ENCODE data around the gene CCDC88A.
"Not testable (repeated sequence)": the region's sequence is repeated elsewhere in the genome, so short reads cannot be mapped to it uniquely, and the experiment has no call there.

The CCDC88A gene

GRCh38 chr2:55403256-55403998 lies 16.2 kb downstream of the CCDC88A start:
- no peaks in the 10 kb centered on the region; the same call in 1 of the 2 replicates for H3K4me1 ChIP-seq (ENCODE audit: insufficient read depth, low read length)
- no peak overlapping the region for H3K9ac ChIP-seq (ENCODE audit: low read depth, low read length)
- no peaks in the 10 kb centered on the region for H3K27me3 ChIP-seq (ENCODE audit: insufficient read depth, low read length)
- no peak overlapping the region for H3K27ac ChIP-seq (ENCODE audit: low read depth, low read length)
- peaks cover 32% of the 10 kb centered on the region for H3K36me3 ChIP-seq (ENCODE audit: insufficient read depth, low read length)
- no peak overlapping the region for H3K4me3 ChIP-seq (ENCODE audit: low read length)
- no peaks in the 10 kb centered on the region for H3K9me3 ChIP-seq (ENCODE audit: insufficient read depth, low read depth, low read length)
- 96% methylated on average over 3 of the region's 4 CpGs for WGBS

GRCh38 chr2:55401124-55401523 lies 18.5 kb downstream of the CCDC88A start:
- Histone ChIP-seq H3K4me3 (ENCODE audit: low read length) (no peak overlapping the region), H3K27ac (ENCODE audit: low read depth, low read length) (no peak overlapping the region), H3K9ac (ENCODE audit: low read depth, low read length) (no peak overlapping the region), H3K27me3 (ENCODE audit: insufficient read depth, low read length) (no peaks in the 10 kb centered on the region), H3K9me3 (ENCODE audit: insufficient read depth, low read depth, low read length) (no peaks in the 10 kb centered on the region), H3K4me1 (ENCODE audit: insufficient read depth, low read length) (no peaks in the 10 kb centered on the region), H3K36me3 (ENCODE audit: insufficient read depth, low read length) (peaks cover 28% of the 10 kb centered on the region)
- WGBS: 100% methylated on average over 1 of the region's 1 CpG

GRCh38 chr2:55400332-55400731 lies 19.3 kb downstream of the CCDC88A start:
- no peaks in the 10 kb centered on the region for H3K4me1 ChIP-seq (ENCODE audit: insufficient read depth, low read length)
- no peak overlapping the region for H3K27ac ChIP-seq (ENCODE audit: low read depth, low read length)
- H3K9me3 ChIP-seq (ENCODE audit: insufficient read depth, low read depth, low read length): no peaks in the 10 kb centered on the region
- H3K27me3 ChIP-seq (ENCODE audit: insufficient read depth, low read length): no peaks in the 10 kb centered on the region
- H3K4me3 ChIP-seq (ENCODE audit: low read length): no peak overlapping the region
- H3K36me3 ChIP-seq (ENCODE audit: insufficient read depth, low read length): peaks cover 22% of the 10 kb centered on the region
- no peak overlapping the region for H3K9ac ChIP-seq (ENCODE audit: low read depth, low read length)
- WGBS: no CpG with 5 or more reads among the region's 2 CpGs

- Histone ChIP-seq H3K27me3 (ENCODE audit: insufficient read depth, low read length) (no peaks in the 10 kb centered on the region), H3K27ac (ENCODE audit: low read depth, low read length) (no peak overlapping the region), H3K4me3 (ENCODE audit: low read length) (no peak overlapping the region), H3K9me3 (ENCODE audit: insufficient read depth, low read depth, low read length) (no peaks in the 10 kb centered on the region), H3K36me3 (ENCODE audit: insufficient read depth, low read length) (peaks cover 17% of the 10 kb centered on the region), H3K4me1 (ENCODE audit: insufficient read depth, low read length) (no peaks in the 10 kb centered on the region), H3K9ac (ENCODE audit: low read depth, low read length) (no peak overlapping the region)
Observed at GRCh38 chr2:55399815-55400214, 19.8 kb downstream of the CCDC88A start.

- no peaks in the 10 kb centered on the region; the same call in 1 of the 2 replicates for H3K4me1 ChIP-seq (ENCODE audit: insufficient read depth, low read length)
- H3K36me3 ChIP-seq (ENCODE audit: insufficient read depth, low read length): peaks cover 10% of the 10 kb centered on the region
- H3K4me3 ChIP-seq (ENCODE audit: low read length): no peak overlapping the region
- H3K27me3 ChIP-seq (ENCODE audit: insufficient read depth, low read length): no peaks in the 10 kb centered on the region
- no peak overlapping the region for H3K9ac ChIP-seq (ENCODE audit: low read depth, low read length)
- no peaks in the 10 kb centered on the region; the same call in 1 of the 2 replicates for H3K9me3 ChIP-seq (ENCODE audit: insufficient read depth, low read depth, low read length)
- over 99% methylated on average over 2 of the region's 2 CpGs for WGBS
- H3K27ac ChIP-seq (ENCODE audit: low read depth, low read length): no peak overlapping the region
Observed at GRCh38 chr2:55395724-55396605, 23.7 kb downstream of the CCDC88A start.

GRCh38 chr2:55391615-55392242 lies 27.9 kb downstream of the CCDC88A start:
- Histone ChIP-seq H3K4me1 (ENCODE audit: insufficient read depth, low read length) (no peaks in the 10 kb centered on the region; the same call in 1 of the 2 replicates), H3K9me3 (ENCODE audit: insufficient read depth, low read depth, low read length) (no peaks in the 10 kb centered on the region; the same call in 1 of the 2 replicates), H3K27ac (ENCODE audit: low read depth, low read length) (no peak overlapping the region), H3K36me3 (ENCODE audit: insufficient read depth, low read length) (0 out of 2 replicates have a peak, but pooled peaks cover 4% of the 10 kb centered on the region), H3K9ac (ENCODE audit: low read depth, low read length) (no peak overlapping the region), H3K4me3 (ENCODE audit: low read length) (no peak overlapping the region), H3K27me3 (ENCODE audit: insufficient read depth, low read length) (no peaks in the 10 kb centered on the region)
- 95% methylated on average over 3 of the region's 3 CpGs for WGBS

- Histone ChIP-seq H3K9ac (ENCODE audit: low read depth, low read length) (no peak overlapping the region), H3K36me3 (ENCODE audit: insufficient read depth, low read length) (0 out of 2 replicates have a peak, but pooled peaks cover 4% of the 10 kb centered on the region), H3K27me3 (ENCODE audit: insufficient read depth, low read length) (no peaks in the 10 kb centered on the region), H3K4me1 (ENCODE audit: insufficient read depth, low read length) (no peaks in the 10 kb centered on the region; the same call in 1 of the 2 replicates), H3K9me3 (ENCODE audit: insufficient read depth, low read depth, low read length) (no peaks in the 10 kb centered on the region; the same call in 1 of the 2 replicates), H3K27ac (ENCODE audit: low read depth, low read length) (no peak overlapping the region), H3K4me3 (ENCODE audit: low read length) (no peak overlapping the region)
- 74% methylated on average over 1 of the region's 2 CpGs for WGBS
Observed at GRCh38 chr2:55391155-55391554, 28.5 kb downstream of the CCDC88A start.

- not testable (repeated sequence) for H3K27me3 ChIP-seq (ENCODE audit: insufficient read depth, low read length); H3K4me1 ChIP-seq (ENCODE audit: insufficient read depth, low read length); H3K27ac ChIP-seq (ENCODE audit: low read depth, low read length); H3K9ac ChIP-seq (ENCODE audit: low read depth, low read length); H3K9me3 ChIP-seq (ENCODE audit: insufficient read depth, low read depth, low read length); H3K4me3 ChIP-seq (ENCODE audit: low read length); H3K36me3 ChIP-seq (ENCODE audit: insufficient read depth, low read length)
- WGBS: 98% methylated on average over 10 of the region's 10 CpGs
Observed at GRCh38 chr2:55385516-55385915, 34.1 kb downstream of the CCDC88A start.

GRCh38 chr2:55384786-55385185 lies 34.9 kb downstream of the CCDC88A start:
- WGBS: 95% methylated on average over 4 of the region's 4 CpGs
- H3K36me3 ChIP-seq (ENCODE audit: insufficient read depth, low read length): no peaks in the 10 kb centered on the region
- no peaks in the 10 kb centered on the region for H3K4me1 ChIP-seq (ENCODE audit: insufficient read depth, low read length)
- H3K9ac ChIP-seq (ENCODE audit: low read depth, low read length): no peak overlapping the region
- no peaks in the 10 kb centered on the region for H3K27me3 ChIP-seq (ENCODE audit: insufficient read depth, low read length)
- no peak overlapping the region for H3K27ac ChIP-seq (ENCODE audit: low read depth, low read length)
- no peaks in the 10 kb centered on the region for H3K9me3 ChIP-seq (ENCODE audit: insufficient read depth, low read depth, low read length)
- no peak overlapping the region for H3K4me3 ChIP-seq (ENCODE audit: low read length)

GRCh38 chr2:55371376-55371775 lies 48.3 kb downstream of the CCDC88A start:
- H3K27me3 ChIP-seq (ENCODE audit: insufficient read depth, low read length): no peaks in the 10 kb centered on the region
- no peak overlapping the region for H3K27ac ChIP-seq (ENCODE audit: low read depth, low read length)
- no peaks in the 10 kb centered on the region for H3K9me3 ChIP-seq (ENCODE audit: insufficient read depth, low read depth, low read length)
- H3K36me3 ChIP-seq (ENCODE audit: insufficient read depth, low read length): peaks cover 30% of the 10 kb centered on the region
- no peak overlapping the region for H3K4me3 ChIP-seq (ENCODE audit: low read length)
- no peaks in the 10 kb centered on the region for H3K4me1 ChIP-seq (ENCODE audit: insufficient read depth, low read length)
- no peak overlapping the region for H3K9ac ChIP-seq (ENCODE audit: low read depth, low read length)

- Histone ChIP-seq H3K9ac (ENCODE audit: low read depth, low read length) (no peak overlapping the region), H3K27me3 (ENCODE audit: insufficient read depth, low read length) (no peaks in the 10 kb centered on the region), H3K27ac (ENCODE audit: low read depth, low read length) (no peak overlapping the region), H3K4me1 (ENCODE audit: insufficient read depth, low read length) (no peaks in the 10 kb centered on the region), H3K9me3 (ENCODE audit: insufficient read depth, low read depth, low read length) (no peaks in the 10 kb centered on the region), H3K4me3 (ENCODE audit: low read length) (no peak overlapping the region), H3K36me3 (ENCODE audit: insufficient read depth, low read length) (peaks cover 30% of the 10 kb centered on the region)
- 93% methylated on average over 4 of the region's 4 CpGs for WGBS
Observed at GRCh38 chr2:55370208-55370607, 49.4 kb downstream of the CCDC88A start.
